Esophagus squamous epithelium (tissue), 4 donors: ENCODE results near the gene GRIN1.

ENCODE experiments used
- CTCF ChIP-seq, 6 experiments: fragments of 450-650 bp in 4 of 6; fragments of 200-600 bp in 2 of 6; sonication (generic) in 2 of 6; IDR thresholded peaks; one replicate each; pipeline ENCODE4 v1.5.1; 2016 to 2019; ENCODE audit warnings: antibody characterized with exemption in 6 of 6, mild to moderate bottlenecking in 4 of 6, moderate library complexity in 4 of 6
- POLR2A ChIP-seq, 4 donors: fragments of 450-650 bp; IDR thresholded peaks; one replicate each; pipeline ENCODE4 v1.6.1; 2017; ENCODE audit warnings: antibody characterized with exemption in 4 of 4, mild to moderate bottlenecking in 4 of 4, moderate library complexity in 3 of 4

- TF ChIP-seq CTCF (IDR thresholded peaks at IDR 0.05) (no peak), POLR2A (IDR thresholded peaks at IDR 0.05) (no peak)
Observed at GRCh38 chr9:137167747-137168572, 29.0 kb downstream of the GRIN1 start.
